H1 (cell line): ENCODE measurements around the gene CLEC16A. TPM values are rescaled to one million over a fixed set of nuclear protein-coding genes. Genes with fewer than 3 reads are reported as not detected.

Experiments
- CTCF ChIA-PET: fragments of 300-600 bp; sonication (Branson Sonifier 250); formaldehyde crosslinking; loops from one replicate; lab custom pipeline; 2021; ENCODE audit not compliant: partially characterized antibody; lab: Charles Lee
- POLR2A ChIA-PET: fragments of 300-600 bp; sonication (Branson Sonifier 250); formaldehyde crosslinking; loops from one replicate; lab custom pipeline; 2021; ENCODE audit warnings: inconsistent platforms; ENCODE audit not compliant: partially characterized antibody; lab: Charles Lee
- DNase-seq, 2 experiments: peaks; one replicate each; pipeline versions ENCODE4 v3.0.0 to v3.0.0-alpha.2; 2010 to 2022; ENCODE audit warnings: low spot score in 2 of 2, low read depth in 1 of 2, mixed read lengths in 1 of 2
- FAIRE-seq: peaks from 2 replicates; lab custom pipeline; 2011; peaks lifted over from hg19 to GRCh38; lab: Jason Lieb, UNC
- H2AFZ ChIP-seq: 2 replicates; pipeline ENCODE4 v1.8.1; 2012; ENCODE audit warnings: low read length, inconsistent platforms
- H2AK5ac ChIP-seq: 2 replicates; pipeline ENCODE4 v1.6.1; 2013; ENCODE audit warnings: low read depth, low read length
- H2BK120ac ChIP-seq: replicated peaks from 2 replicates; pipeline ENCODE3; 2013; ENCODE audit warnings: low read depth, low read length, inconsistent platforms
- H2BK12ac ChIP-seq: 2 replicates; pipeline ENCODE4 v1.6.1; 2013; ENCODE audit warnings: low read depth, low read length
- H2BK15ac ChIP-seq: 2 replicates; pipeline ENCODE4 v1.6.1; 2013; ENCODE audit warnings: low read length
- H2BK20ac ChIP-seq: 2 replicates; pipeline ENCODE4 v1.6.1; 2013; ENCODE audit warnings: low read length
- H2BK5ac ChIP-seq: 2 replicates; pipeline ENCODE4 v1.6.1; 2013; ENCODE audit warnings: low read depth, low read length
- H3K14ac ChIP-seq: 2 replicates; pipeline ENCODE4 v1.6.1; 2013; ENCODE audit warnings: inconsistent platforms; ENCODE audit not compliant: insufficient read length
- H3K18ac ChIP-seq: 2 replicates; pipeline ENCODE4 v1.6.1; 2013; ENCODE audit warnings: low read length; ENCODE audit errors: extremely low read depth
- H3K23ac ChIP-seq: 2 replicates; pipeline ENCODE4 v1.6.1; 2013; ENCODE audit warnings: inconsistent platforms; ENCODE audit not compliant: insufficient read length
- H3K23me2 ChIP-seq: 2 replicates; pipeline ENCODE4 v1.6.1; 2013; ENCODE audit warnings: low read depth, low read length
- H3K27ac ChIP-seq: 2 replicates; pipeline ENCODE4 v1.6.1; 2011; ENCODE audit warnings: low read depth, low read length, inconsistent platforms
- H3K27me3 ChIP-seq, 4 experiments: replicated peaks in 1 of 4; 1 replicate in 1 of 4; 2 replicates in 3 of 4; pipeline versions ENCODE4 v1.6.1 to v1.8.1; 2011 to 2013; ENCODE audit warnings: low read length in 3 of 4, mild to moderate bottlenecking in 3 of 4, inconsistent platforms in 2 of 4, mixed read lengths in 2 of 4, moderate library complexity in 1 of 4; ENCODE audit not compliant: control insufficient read depth in 3 of 4, insufficient read depth in 3 of 4; ENCODE audit errors: extremely low read depth in 1 of 4
- H3K36me3 ChIP-seq, 4 experiments: 2 replicates each; pipeline versions ENCODE4 v1.6.1 to v1.8.1; 2011 to 2013; ENCODE audit warnings: mild to moderate bottlenecking in 4 of 4, low read length in 3 of 4, moderate library complexity in 2 of 4, control low read depth in 1 of 4, inconsistent platforms in 1 of 4; ENCODE audit not compliant: insufficient read depth in 4 of 4, control insufficient read depth in 2 of 4
- H3K4ac ChIP-seq: replicated peaks from 2 replicates; pipeline ENCODE3; 2013; ENCODE audit warnings: low read length, low read depth, mixed read lengths, inconsistent platforms; ENCODE audit not compliant: insufficient read length
- H3K4me1 ChIP-seq, 4 experiments: replicated peaks in 1 of 4; 1 replicate in 1 of 4; 2 replicates in 3 of 4; pipeline versions ENCODE4 v1.6.1 to v1.8.1; 2011 to 2013; ENCODE audit warnings: low read length in 3 of 4, inconsistent platforms in 2 of 4, mixed read lengths in 1 of 4; ENCODE audit not compliant: insufficient read depth in 4 of 4, control insufficient read depth in 3 of 4
- H3K4me2 ChIP-seq, 2 experiments: 2 replicates each; pipeline versions ENCODE4 v1.6.1 to v1.8.1; 2011 to 2013; ENCODE audit warnings: low read depth in 2 of 2, low read length in 2 of 2, control low read depth in 1 of 2, inconsistent platforms in 1 of 2, mild to moderate bottlenecking in 1 of 2; ENCODE audit not compliant: insufficient read depth in 1 of 2
- H3K4me3 ChIP-seq, 4 experiments: fragments of 200-600, 300-600 bp in 1 of 4; sonication (generic), shearing (Covaris generic), sonication (Bioruptor Twin) in 1 of 4; 2 replicates each; pipeline versions ENCODE4 v1.5.1 to v1.8.1; 2011 to 2016; ENCODE audit warnings: low read length in 4 of 4, low read depth in 3 of 4, control low read depth in 2 of 4, inconsistent platforms in 2 of 4, mild to moderate bottlenecking in 2 of 4, mixed read lengths in 1 of 4, moderate library complexity in 1 of 4; ENCODE audit not compliant: insufficient read depth in 2 of 4; ENCODE audit errors: extremely low read depth in 1 of 4
- H3K56ac ChIP-seq: replicated peaks from 2 replicates; pipeline ENCODE3; 2013; ENCODE audit warnings: low read depth, mild to moderate bottlenecking, mixed read lengths, low read length, inconsistent platforms; ENCODE audit not compliant: insufficient read length
- H3K79me1 ChIP-seq: 2 replicates; pipeline ENCODE4 v1.6.1; 2013; ENCODE audit warnings: low read depth, low read length, control low read depth
- H3K79me2 ChIP-seq, 2 experiments: 2 replicates each; pipeline versions ENCODE4 v1.6.1 to v1.8.1; 2012 to 2013; ENCODE audit warnings: low read length in 2 of 2, mild to moderate bottlenecking in 2 of 2, inconsistent platforms in 1 of 2; ENCODE audit not compliant: insufficient read depth in 2 of 2, control insufficient read depth in 1 of 2
- H3K9ac ChIP-seq, 4 experiments: replicated peaks in 1 of 4; 1 replicate in 1 of 4; 2 replicates in 3 of 4; pipeline versions ENCODE4 v1.6.1 to v1.8.1; 2011 to 2013; ENCODE audit warnings: low read depth in 3 of 4, low read length in 3 of 4, control low read depth in 2 of 4, mild to moderate bottlenecking in 2 of 4, moderate library complexity in 2 of 4, inconsistent platforms in 1 of 4; ENCODE audit errors: extremely low read depth in 1 of 4
- H3K9me3 ChIP-seq, 2 experiments: 2 replicates each; pipeline versions ENCODE4 v1.6.1 to v1.8.1; 2012 to 2013; ENCODE audit warnings: mild to moderate bottlenecking in 2 of 2, moderate library complexity in 2 of 2, control low read depth in 1 of 2, inconsistent platforms in 1 of 2, low read depth in 1 of 2, low read length in 1 of 2, mixed read lengths in 1 of 2; ENCODE audit not compliant: insufficient read depth in 2 of 2
- H4K20me1 ChIP-seq, 2 experiments: replicated peaks in 1 of 2; 2 replicates each; pipeline versions ENCODE3 to v1.8.1; 2011 to 2013; ENCODE audit warnings: inconsistent platforms in 2 of 2, low read length in 2 of 2, mild to moderate bottlenecking in 1 of 2; ENCODE audit not compliant: insufficient read depth in 2 of 2, control insufficient read depth in 1 of 2
- H4K5ac ChIP-seq: 2 replicates; pipeline ENCODE4 v1.6.1; 2013; ENCODE audit warnings: low read length, low read depth, mixed read lengths, inconsistent platforms; ENCODE audit not compliant: insufficient read length
- H4K8ac ChIP-seq: 2 replicates; pipeline ENCODE4 v1.8.0; 2013; ENCODE audit warnings: mild to moderate bottlenecking, moderate library complexity, low read length, inconsistent platforms; ENCODE audit not compliant: insufficient read depth; ENCODE audit errors: extremely low read depth
- H4K91ac ChIP-seq: replicated peaks from 2 replicates; pipeline ENCODE3; 2013; ENCODE audit warnings: low read length, mixed read lengths, inconsistent platforms; ENCODE audit not compliant: insufficient read length
- ATF2 ChIP-seq: IDR thresholded peaks from 2 replicates; pipeline ENCODE4 v1.6.1; 2012; ENCODE audit warnings: low read length, inconsistent platforms
- E2F6 ChIP-seq: IDR thresholded peaks from 2 replicates; pipeline ENCODE4 v1.6.1; 2012; ENCODE audit warnings: inconsistent platforms
- NANOG ChIP-seq: IDR thresholded peaks from 2 replicates; pipeline ENCODE4 v1.6.1; 2011; ENCODE audit warnings: low read length, low read depth, mild to moderate bottlenecking, inconsistent platforms; ENCODE audit not compliant: insufficient read depth, poor library complexity, severe bottlenecking
- RAD21 ChIP-seq, 2 experiments: IDR thresholded peaks in 1 of 2; conservative IDR thresholded peaks in 1 of 2; 2 replicates each; pipeline ENCODE4 v1.6.1; 2011; ENCODE audit warnings: low read depth in 2 of 2, low read length in 2 of 2, improper control_type of control experiment in 1 of 2, inconsistent platforms in 1 of 2, mild to moderate bottlenecking in 1 of 2, moderate library complexity in 1 of 2
- WGBS, 2 experiments: shearing (Covaris generic) in 1 of 2; methylation state at CpG; one replicate each; pipeline versions ENCODE4 v1.1.6 to v1.1.7; 2013 to 2015; ENCODE audit warnings: low lambda C conversion rate in 2 of 2, mixed read lengths in 2 of 2, inconsistent platforms in 1 of 2, low coverage in 1 of 2, missing lambda C conversion rate in 1 of 2; ENCODE audit not compliant: insufficient replicate concordance in 2 of 2, insufficient coverage in 1 of 2, insufficient read length in 1 of 2; ENCODE audit errors: extremely low coverage in 1 of 2, missing lambda C conversion rate in 1 of 2; 5-methylcytosine and 5-hydroxymethylcytosine counted together
- polyA plus RNA-seq, 7 experiments: library from polyadenylated mRNA; depleted of rRNA in 3 of 7; stranded (reverse) in 5 of 7; unstranded in 2 of 7; fragments of >200 nt in 5 of 7; fragments of 200-250 nt in 2 of 7; gene quantifications; 1 replicate in 5 of 7; 2 replicates in 1 of 7; 4 replicates in 1 of 7; pipeline versions ENCODE4 v1.2.1 to v1.2.3, GENCODE V29; 2011 to 2013; ENCODE audit warnings: missing spikeins in 2 of 7, mixed read lengths in 2 of 7
- total RNA-seq: library from RNA; stranded (reverse); fragmentation: NEBNext Ultra II Directional; extraction: Animal tissue kit (Norgen Biotek cat#: 25700); gene quantifications from 2 replicates; pipeline ENCODE4 v1.2.1, GENCODE V29; 2021

Gene CLEC16A
- total and polyA plus RNA-seq, 2 of the 8 experiments (the other 6 are each of a cell fraction or from before 2014, with no cell fraction given) = 7.6 to 19.3 TPM

GRCh38 chr16:10906914-10907756 is 37.2 kb upstream of the CLEC16A start:
- WGBS, 2 experiments = 94% methylated on average over 36 of the region's 46 CpGs; no CpG with 5 or more reads in 1 of the 2 experiments
- Histone ChIP-seq H3K79me2 (no peaks in the 10 kb centered on the region), H2BK12ac (no peak overlapping the region), H2AFZ (no peak overlapping the region), H3K23ac (no peak overlapping the region), H4K8ac (no peak overlapping the region), H4K91ac (no peak overlapping the region), H2AK5ac (no peak overlapping the region), H4K5ac (no peak overlapping the region), H3K79me1 (no peaks in the 10 kb centered on the region), H3K4ac (no peak overlapping the region), H3K18ac (no peak overlapping the region), H2BK120ac (no peak overlapping the region), H3K56ac (no peak overlapping the region), H3K27me3 (no peaks in the 10 kb centered on the region; a peak in 1 of 7 replicates), H3K36me3 (no peaks in the 10 kb centered on the region), H3K4me3 (no peak overlapping the region), H3K27ac (no peak overlapping the region), H3K14ac (no peak overlapping the region), H2BK15ac (no peak overlapping the region), H3K9me3 (no peaks in the 10 kb centered on the region), H3K23me2 (no peaks in the 10 kb centered on the region), H2BK5ac (no peak overlapping the region), H3K4me1 (no peaks in the 10 kb centered on the region), H4K20me1 (no peaks in the 10 kb centered on the region), H3K4me2 (no peak overlapping the region), H2BK20ac (no peak overlapping the region), H3K9ac (no peak overlapping the region)
- FAIRE-seq (no peak), DNase-seq (no peak)
- TF ChIP-seq NANOG (no peak), ATF2 (no peak), RAD21 (IDR thresholded peaks at IDR 0.05 in 1 of 2, conservative IDR thresholded peaks at IDR 0.05 in 1 of 2; ENCODE audit: low read depth in 2 of 2, low read length in 2 of 2) (no peak), E2F6 (no peak)
- ChIA-PET CTCF (interaction anchor here (0.5 to 7.1 kb wide), 8 partner anchors 9 to 157 kb away, joined by 3 to 82 read pairs (median 4); no protein-coding TSS in a partner anchor), POLR2A (interaction anchor here (1.3 kb wide), 1 partner anchor 9 kb away, joined by 7 read pairs; no protein-coding TSS in a partner anchor)
